GM20431 (cell line): ENCODE measurements around the gene PNPLA7.
"Not testable (repeated sequence)": the region's sequence is repeated elsewhere in the genome, so short reads cannot be mapped to it uniquely, and the experiment has no call there.

Experiments used
- in situ Hi-C: fragments of 300-500 bp; cut with MseI, MboI; formaldehyde crosslinking; loops from one replicate; pipeline ENCODE4 v1.15.0; 2020; ENCODE audit warnings: low sequenced_read_pairs; ENCODE audit not compliant: unreplicated experiment

The PNPLA7 gene

GRCh38 chr9:137516144-137516917, 33.9 kb downstream of the PNPLA7 start:
- in situ Hi-C loops = no loop called here

GRCh38 chr9:137515338-137515724, 34.9 kb downstream of the PNPLA7 start:
- in situ Hi-C loops = no loop called here

DNA sequence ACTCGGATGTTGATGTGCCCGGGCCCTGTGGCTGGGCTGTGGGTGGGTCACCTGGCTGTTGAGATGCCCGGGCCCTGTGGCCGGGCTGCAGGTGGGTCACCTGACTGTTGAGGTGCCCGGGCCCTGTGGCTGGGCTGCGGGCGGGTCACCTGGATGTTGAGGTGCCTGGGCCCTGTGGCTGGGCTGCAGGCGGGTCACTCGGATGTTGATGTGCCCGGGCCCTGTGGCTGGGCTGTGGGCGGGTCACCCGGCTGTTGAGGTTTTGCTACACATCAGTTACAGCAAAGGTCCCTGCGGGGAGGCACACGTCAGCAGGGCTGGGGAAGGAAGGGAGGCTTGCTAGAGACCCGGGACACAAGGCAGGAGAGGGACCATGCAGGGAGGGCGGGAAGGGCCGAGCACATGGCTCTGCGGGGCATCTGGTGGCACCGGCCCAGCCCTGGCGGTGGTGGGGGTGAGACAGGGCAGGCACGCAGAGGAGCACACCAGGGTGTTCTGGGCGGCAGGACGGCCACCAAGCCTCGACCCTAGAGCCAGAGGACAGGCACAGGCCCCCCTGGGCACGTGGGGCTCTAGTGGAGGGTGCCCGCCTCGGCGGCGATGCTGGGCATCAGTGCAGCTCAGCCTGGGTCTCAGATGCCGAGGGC, 35.4 kb downstream of the PNPLA7 start:
- in situ Hi-C loops = no loop called here

GRCh38 chr9:137513801-137514570, 36.2 kb downstream of the PNPLA7 start:
- in situ Hi-C loops = not testable (repeated sequence)

DNA sequence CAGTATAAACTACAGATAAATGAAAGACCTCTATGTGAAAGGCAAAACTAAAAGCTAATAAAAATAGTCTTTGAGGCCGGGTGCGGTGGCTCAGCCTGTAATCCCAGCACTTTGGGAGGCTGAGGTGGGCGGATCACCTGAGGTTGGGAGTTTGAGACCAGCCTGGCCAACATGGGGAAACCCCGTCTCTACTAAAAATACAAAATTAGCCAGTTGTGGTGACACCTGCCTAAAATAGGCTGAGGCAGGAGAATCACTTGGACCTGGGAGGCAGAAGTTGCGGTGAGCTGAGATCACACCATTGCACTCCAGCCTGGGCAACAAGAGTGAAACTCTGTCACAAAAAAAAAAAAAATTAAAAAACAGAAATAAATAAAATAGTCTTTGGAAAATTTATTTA, 37.1 kb downstream of the PNPLA7 start:
- in situ Hi-C loops = not testable (repeated sequence)

DNA sequence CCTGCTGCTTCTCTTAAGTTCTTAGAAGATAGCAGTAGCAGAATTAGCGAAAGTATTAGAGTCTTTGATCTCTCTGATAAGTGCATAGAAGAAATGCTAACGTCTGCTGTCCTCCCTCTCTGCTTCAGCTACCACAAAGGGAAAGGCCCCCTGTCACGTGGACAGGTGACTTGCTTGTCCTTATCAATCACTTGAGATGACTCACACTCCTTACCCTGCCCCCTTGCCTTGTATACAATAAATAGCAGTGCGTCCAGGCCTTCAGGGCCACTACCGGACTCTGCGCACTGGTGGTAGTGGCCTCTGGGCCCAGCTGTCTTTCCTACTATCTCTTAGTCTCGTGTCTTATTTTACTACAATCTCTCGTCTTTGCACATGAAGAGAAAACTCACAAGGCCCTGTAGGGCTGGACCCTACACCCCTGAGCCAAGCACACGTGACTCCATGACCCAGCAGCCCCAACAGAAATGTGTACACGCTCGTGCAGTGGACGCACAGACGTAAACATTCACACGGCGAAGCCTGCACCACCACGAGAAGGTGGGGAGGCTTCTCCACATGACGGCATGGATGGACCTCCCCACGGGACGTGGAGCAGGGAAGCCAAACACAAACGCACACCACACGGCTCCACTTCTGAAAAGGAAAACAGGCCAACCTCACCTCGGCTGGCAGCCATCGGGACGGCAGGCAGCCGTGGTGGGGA, 38.3 kb downstream of the PNPLA7 start:
- in situ Hi-C loops = no loop called here

- in situ Hi-C loops = not testable (repeated sequence)
Observed at GRCh38 chr9:137511126-137511525, 39.1 kb downstream of the PNPLA7 start.

DNA sequence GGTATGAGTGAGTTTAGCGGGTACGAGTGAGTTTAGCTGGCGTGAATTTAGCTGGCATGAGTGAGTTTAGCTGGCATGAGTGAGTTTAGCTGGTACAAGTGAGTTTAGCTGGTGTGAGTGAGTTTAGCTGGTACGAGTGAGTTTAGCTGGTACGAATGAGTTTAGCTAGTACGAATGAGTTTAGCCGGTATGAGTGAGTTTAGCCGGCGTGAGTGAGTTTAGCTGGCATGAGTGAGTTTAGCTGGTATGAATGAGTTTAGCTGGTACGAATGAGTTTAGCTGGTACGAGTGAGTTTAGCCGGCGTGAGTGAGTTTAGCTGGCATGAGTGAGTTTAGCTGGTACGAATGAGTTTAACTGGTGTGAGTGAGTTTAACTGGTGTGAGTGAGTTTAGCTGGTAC, 41.0 kb downstream of the PNPLA7 start:
- in situ Hi-C loops = no loop called here

- in situ Hi-C loops = no loop called here
Observed at GRCh38 chr9:137506702-137507171, 43.5 kb downstream of the PNPLA7 start.

GRCh38 chr9:137506274-137506673, 43.9 kb downstream of the PNPLA7 start:
- in situ Hi-C loops = no loop called here

- in situ Hi-C loops = no loop called here
Observed at GRCh38 chr9:137505421-137506140, 44.6 kb downstream of the PNPLA7 start.

DNA sequence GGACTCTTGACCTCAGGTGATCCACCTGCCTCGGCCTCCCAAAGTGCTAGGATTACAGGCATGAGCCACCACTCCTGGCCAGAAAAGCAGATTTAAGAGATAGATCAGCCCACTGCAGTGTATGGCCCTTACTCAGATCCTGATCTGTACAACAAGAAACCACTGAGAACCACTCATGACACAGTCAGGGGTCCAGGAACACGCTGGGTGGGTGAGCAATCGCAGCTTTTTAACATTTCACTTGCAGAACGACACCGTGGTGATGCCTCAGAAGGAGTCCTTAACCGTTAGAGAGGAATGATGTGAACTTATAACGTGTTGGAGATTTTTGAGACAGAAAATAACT, 45.8 kb downstream of the PNPLA7 start:
- in situ Hi-C loops = no loop called here

DNA sequence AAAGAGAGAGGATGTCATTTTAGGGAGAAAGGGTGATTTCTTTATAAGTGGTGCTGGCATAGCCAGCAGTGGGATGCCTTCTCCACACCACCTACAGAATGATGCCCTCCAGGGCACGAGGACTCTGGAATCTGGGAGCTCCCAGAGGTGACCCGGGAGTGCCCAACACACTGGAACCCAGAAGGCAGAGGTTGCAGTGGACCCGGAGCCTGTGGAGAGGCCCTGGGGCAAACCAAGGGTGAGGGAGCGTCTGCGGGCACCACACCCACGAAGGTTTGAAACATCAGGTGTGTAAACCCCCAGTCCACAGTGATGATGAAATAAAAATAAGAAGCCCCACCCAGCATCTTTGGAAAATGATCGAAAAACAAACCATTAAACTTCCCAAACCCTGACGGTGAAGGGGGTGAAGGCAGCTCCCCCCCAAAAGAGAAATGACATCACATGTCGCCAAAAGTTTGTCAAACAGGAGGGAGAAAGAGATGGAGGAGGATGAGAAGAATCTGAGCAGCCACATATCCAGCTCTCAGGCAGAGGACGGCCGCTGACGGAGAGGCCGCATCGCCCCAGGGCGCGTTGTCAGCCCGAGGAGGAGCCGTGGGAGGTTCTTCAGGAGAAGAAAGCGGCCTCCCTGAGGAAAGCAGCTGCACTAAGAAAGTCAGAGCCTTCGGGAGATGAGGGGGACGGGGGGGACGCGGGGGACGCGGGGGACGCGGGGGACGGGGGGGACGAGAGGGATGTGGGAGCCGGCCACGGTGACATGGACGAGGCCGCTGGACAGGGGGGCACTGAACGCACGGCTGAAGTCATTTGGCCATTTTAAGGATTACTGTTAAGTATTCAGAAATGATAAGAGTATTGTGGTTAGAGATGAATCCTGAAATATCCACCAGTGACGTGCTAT, 47.9 kb downstream of the PNPLA7 start:
- in situ Hi-C loops = no loop called here

- in situ Hi-C loops = no loop called here
Observed at GRCh38 chr9:137501457-137501856, 48.7 kb downstream of the PNPLA7 start.

GRCh38 chr9:137500666-137501397, 49.4 kb downstream of the PNPLA7 start:
- in situ Hi-C loops = no loop called here

GRCh38 chr9:137499858-137500661, 50.1 kb downstream of the PNPLA7 start:
- in situ Hi-C loops = no loop called here

- in situ Hi-C loops = no loop called here
Observed at GRCh38 chr9:137499416-137499815, 50.8 kb downstream of the PNPLA7 start.
